Astrocyte of the cerebellum (primary cell): ENCODE data around the gene STK32C.

Experiments
- DNase-seq: peaks from one replicate; pipeline ENCODE4 v3.0.0-alpha.2; 2011; ENCODE audit warnings: low read depth
- H3K4me3 ChIP-seq: 2 replicates; pipeline ENCODE4 v1.5.1; 2011; ENCODE audit warnings: mild to moderate bottlenecking, low read depth, low read length, moderate library complexity
- in situ Hi-C: cut with HindIII; loops from 2 replicates; pipeline ENCODE4 v1.10.0; 2017; ENCODE audit warnings: low sequenced_read_pairs
- TF ChIP-seq, protein P1 (sequence below): IDR thresholded peaks from 2 replicates; pipeline ENCODE4 v1.5.1; 2012; ENCODE audit warnings: low read length, low read depth, moderate library complexity, mild to moderate bottlenecking; ENCODE audit errors: missing control alignments

The STK32C gene

GRCh38 chr10:132205650-132206376 lies 101.9 kb downstream of the STK32C start:
- in situ Hi-C loops = loop anchor here (10.0 kb wide), 1 partner anchor 139 kb away; no protein-coding TSS in a partner anchor
- H3K4me3 ChIP-seq = no peak overlapping the region
- TF ChIP-seq, protein P1, sequence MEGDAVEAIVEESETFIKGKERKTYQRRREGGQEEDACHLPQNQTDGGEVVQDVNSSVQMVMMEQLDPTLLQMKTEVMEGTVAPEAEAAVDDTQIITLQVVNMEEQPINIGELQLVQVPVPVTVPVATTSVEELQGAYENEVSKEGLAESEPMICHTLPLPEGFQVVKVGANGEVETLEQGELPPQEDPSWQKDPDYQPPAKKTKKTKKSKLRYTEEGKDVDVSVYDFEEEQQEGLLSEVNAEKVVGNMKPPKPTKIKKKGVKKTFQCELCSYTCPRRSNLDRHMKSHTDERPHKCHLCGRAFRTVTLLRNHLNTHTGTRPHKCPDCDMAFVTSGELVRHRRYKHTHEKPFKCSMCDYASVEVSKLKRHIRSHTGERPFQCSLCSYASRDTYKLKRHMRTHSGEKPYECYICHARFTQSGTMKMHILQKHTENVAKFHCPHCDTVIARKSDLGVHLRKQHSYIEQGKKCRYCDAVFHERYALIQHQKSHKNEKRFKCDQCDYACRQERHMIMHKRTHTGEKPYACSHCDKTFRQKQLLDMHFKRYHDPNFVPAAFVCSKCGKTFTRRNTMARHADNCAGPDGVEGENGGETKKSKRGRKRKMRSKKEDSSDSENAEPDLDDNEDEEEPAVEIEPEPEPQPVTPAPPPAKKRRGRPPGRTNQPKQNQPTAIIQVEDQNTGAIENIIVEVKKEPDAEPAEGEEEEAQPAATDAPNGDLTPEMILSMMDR = no peak
- no peak for DNase-seq

DNA sequence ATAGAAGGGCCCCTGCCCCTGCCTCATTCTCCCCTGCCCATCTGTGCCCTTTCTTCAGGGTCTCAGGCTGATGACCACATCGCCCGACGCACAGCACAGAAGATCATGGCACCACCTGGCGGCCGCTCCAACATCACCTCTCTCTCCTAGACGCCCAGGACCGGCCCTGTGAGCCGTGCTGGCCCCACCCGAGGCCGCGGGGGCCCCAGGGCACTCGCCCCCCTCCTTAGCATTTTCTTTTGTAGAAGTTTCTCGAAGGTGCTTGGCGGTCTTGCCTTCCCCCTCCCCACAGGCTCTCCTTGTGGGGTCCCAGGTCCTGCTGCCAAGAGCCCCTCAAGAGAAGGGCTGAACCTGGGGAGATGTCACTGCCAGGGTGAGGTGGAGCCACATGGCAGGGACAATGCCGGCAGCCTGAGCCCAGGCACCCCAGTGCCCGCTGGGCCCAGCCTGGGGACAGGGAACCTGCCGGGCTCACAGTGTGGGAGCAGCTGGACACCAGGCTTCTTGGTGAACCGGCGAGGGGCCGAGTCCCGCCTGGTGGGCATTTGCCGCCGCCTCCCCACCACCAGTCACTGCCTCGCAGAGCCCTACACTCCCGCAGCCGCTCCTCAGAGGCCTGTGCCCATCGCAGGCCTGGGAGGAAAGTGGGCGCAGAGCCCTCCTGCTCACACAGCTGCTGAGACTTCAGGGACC lies 102.8 kb downstream of the STK32C start:
- TF ChIP-seq, protein P1 = no peak
- in situ Hi-C loops = loop anchor here (10.0 kb wide), 1 partner anchor 140 kb away; no protein-coding TSS in a partner anchor
- DNase-seq = no peak
- H3K4me3 ChIP-seq = no peak overlapping the region

DNA sequence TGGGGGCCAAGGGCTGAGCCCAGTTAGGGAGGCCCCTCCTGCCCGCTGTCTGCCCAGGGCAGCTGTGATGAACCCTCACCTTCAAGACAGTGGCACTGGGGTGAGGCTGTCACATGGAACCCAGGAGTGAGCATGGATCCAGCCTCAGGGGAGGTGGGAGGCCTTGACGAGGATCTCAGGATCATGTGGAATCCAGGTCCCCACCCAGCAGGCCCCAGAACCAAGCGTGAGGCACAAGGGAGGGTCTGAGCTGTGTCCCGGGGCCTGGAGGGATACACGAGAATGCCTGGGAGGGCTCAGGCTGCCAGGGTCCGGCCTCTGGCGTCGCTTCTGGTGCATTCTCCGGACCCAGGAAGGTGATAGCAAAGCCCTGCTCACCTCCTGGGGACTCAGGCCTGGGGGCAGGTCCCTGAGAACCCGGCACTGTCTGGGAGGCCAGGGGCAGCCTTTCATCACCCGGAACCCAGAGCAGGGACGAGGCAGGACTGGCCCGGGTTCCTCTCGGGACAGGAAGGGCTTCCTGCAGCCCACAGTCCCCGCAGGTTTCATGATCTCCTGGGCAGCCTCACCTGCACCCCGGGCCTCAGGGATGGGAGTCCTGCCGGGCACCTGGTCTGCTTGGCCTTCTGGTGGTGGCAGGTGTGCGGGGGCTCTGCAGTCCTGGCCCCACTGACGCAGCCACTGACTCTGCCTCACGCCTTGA lies 103.5 kb downstream of the STK32C start:
- TF ChIP-seq, protein P1 = no peak
- no peak for DNase-seq
- in situ Hi-C loops = loop anchor here (10.0 kb wide), 1 partner anchor 141 kb away; no protein-coding TSS in a partner anchor
- H3K4me3 ChIP-seq = no peak overlapping the region

DNA sequence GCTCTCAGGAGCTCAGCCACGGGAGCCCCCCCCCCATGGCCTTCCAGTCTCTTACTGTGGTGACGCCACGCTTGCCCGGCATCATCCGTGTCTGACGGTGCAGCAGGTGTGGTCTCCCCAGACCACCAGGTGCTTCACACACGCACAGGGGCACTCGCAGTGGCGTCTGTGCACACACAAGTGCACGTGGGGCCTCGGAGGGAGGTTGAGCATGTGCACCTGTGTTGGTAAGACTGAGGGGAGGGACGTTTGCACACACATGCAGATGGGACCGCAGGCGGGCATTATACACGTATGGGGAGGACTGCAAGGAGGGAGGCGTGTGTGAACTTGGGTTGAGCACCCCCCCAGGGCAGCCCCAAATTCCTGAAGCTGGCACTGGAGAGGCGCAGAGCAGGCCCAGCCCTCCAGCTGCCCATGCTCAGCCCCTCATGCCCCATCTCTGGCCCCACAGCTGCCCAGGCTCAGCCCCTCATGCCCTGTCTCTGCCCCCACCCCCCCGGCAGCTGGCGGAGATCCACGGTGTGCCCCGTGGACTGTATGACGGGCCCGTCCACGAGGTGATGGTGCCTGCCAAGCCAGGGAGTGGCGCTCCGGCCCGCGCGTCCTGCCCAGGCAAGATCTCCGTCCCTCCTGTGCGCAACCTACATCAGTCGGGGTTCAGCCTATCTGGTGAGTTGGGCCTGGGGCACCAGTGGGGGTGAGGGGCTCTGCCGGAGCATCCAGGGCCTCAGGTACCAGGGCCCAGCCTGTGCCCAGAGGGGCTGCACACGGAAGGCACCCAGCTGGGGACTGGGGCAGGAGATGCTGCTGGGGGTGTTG lies 104.3 kb downstream of the STK32C start:
- no peak overlapping the region for H3K4me3 ChIP-seq
- in situ Hi-C loops = loop anchor here (10.0 kb wide), 1 partner anchor 141 kb away; no protein-coding TSS in a partner anchor
- TF ChIP-seq, protein P1 = no peak
- DNase-seq = no peak

DNA sequence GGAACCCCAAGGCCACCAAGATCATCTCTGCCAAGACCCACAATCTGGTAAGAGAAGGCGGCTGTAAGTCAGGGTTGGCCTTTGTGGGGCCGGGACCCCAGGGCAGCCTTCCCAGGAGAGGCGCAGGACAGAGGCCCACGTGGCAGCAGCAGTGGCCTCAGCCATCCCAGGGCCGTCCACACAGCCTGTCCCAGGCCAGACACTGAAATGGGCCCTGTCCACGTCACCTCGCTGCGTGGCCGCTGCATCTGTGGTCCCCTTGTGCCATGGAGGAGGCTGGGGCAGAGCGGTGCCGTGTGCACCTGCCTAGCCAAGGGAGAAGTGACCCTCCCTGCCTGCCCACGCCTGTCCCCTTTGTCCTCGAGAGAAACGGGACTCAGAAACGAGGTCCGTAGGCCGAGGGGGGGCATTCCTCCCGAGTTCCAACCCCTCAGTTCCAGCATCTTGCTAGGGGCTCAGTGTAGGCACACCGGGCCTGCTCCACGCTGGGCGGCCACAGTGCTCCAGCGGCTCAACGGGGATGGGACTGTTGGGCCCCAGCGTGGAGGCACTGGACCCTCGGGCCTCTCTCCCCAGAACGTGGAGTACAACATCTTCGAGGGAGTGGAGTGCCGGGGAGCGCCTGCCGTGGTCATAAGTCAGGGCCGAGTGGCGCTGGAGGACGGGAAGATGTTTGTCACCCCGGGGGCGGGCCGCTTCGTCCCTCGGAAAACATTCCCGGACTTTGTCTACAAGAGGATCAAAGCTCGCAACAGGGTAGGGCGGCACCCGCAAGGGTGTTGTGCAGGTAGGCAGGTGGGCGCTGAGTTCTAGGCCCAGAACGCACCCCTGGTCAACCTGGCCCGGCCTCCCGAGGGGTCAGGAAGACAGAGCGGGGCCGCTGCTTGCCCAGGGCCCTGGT lies 105.4 kb downstream of the STK32C start:
- no peak for DNase-seq
- in situ Hi-C loops = loop anchor here (10.0 kb wide), 1 partner anchor 142 kb away; no protein-coding TSS in a partner anchor
- no peak overlapping the region for H3K4me3 ChIP-seq
- TF ChIP-seq, protein P1 = no peak
